Lower leg skin (tissue), 4 donors: Measurements from ENCODE around the gene GPATCH4. TPM values are rescaled to one million over a fixed set of nuclear protein-coding genes. Genes with fewer than 3 reads are reported as not detected.
"Not testable (repeated sequence)": the region's sequence is repeated elsewhere in the genome, so short reads cannot be mapped to it uniquely, and the experiment has no call there.

Experiments
- DNase-seq, 2 donors: peaks; one replicate each; pipeline ENCODE4 v3.0.0-alpha.2; 2019; ENCODE audit warnings: low spot score in 2 of 2
- H3K4me3 ChIP-seq: fragments of 200-600 bp; sonication (generic); 2 replicates; pipeline ENCODE4 v1.5.1; 2017; ENCODE audit warnings: mild to moderate bottlenecking, low read depth; ENCODE audit not compliant: poor library complexity, severe bottlenecking
- CTCF ChIP-seq, 3 donors: fragments of 450-650 bp; IDR thresholded peaks; one replicate each; pipeline ENCODE4 v1.5.1; 2016; ENCODE audit warnings: antibody characterized with exemption in 3 of 3, mild to moderate bottlenecking in 3 of 3, moderate library complexity in 2 of 3
- POLR2A ChIP-seq, 2 donors: fragments of 450-650 bp; IDR thresholded peaks; one replicate each; pipeline ENCODE4 v1.6.1; 2016 to 2017; ENCODE audit warnings: antibody characterized with exemption in 2 of 2, mild to moderate bottlenecking in 1 of 2, moderate library complexity in 1 of 2
- WGBS, 2 donors: methylation state at CpG; one replicate each; pipeline ENCODE4 v1.1.5; 2018; 5-methylcytosine and 5-hydroxymethylcytosine counted together
- intact Hi-C: fragments of 100-400 bp; cut with DNase I; formaldehyde crosslinking; loops from one replicate; pipeline ENCODE4 v1.15.0; 2023; ENCODE audit warnings: low total_unique reads
- total RNA-seq, 4 donors: library from RNA; depleted of rRNA; stranded (reverse); fragments of >200 nt; gene quantifications; one replicate each; pipeline ENCODE4 v1.1.0, GENCODE V29; 2016

The GPATCH4 gene
- total RNA-seq, 4 donors from 2014 or later, result 10.0 to 18.5 (median 13.9) TPM

- DNase-seq, result no peak
- WGBS, 2 donors, result 49 to 62% methylated on average over 3 of the region's 3 CpGs
- TF ChIP-seq CTCF (IDR thresholded peaks at IDR 0.05), result no peak
- no peak for TF ChIP-seq POLR2A (IDR thresholded peaks at IDR 0.05)
- H3K4me3 ChIP-seq, result no peak overlapping the region
- intact Hi-C loops, result no loop called here
These were observed 31.1 kb upstream of the GPATCH4 start for GRCh38 chr1:156632355-156632754.

- WGBS, 2 donors, result 54 to 60% methylated on average over 9 of the region's 9 CpGs
- H3K4me3 ChIP-seq, DNase-seq, intact Hi-C loops: not testable (repeated sequence)
These were observed 29.9 kb upstream of the GPATCH4 start for GRCh38 chr1:156631152-156631551.

- intact Hi-C loops, result no loop called here
- no peak for DNase-seq
- H3K4me3 ChIP-seq, result no peak overlapping the region
- TF ChIP-seq CTCF (IDR thresholded peaks at IDR 0.05) (no peak), POLR2A (IDR thresholded peaks at IDR 0.05) (no peak)
- WGBS, 2 donors, result 81 to 84% methylated on average over 8 of the region's 8 CpGs
These were observed 28.7 kb upstream of the GPATCH4 start for GRCh38 chr1:156629823-156630449.

DNA sequence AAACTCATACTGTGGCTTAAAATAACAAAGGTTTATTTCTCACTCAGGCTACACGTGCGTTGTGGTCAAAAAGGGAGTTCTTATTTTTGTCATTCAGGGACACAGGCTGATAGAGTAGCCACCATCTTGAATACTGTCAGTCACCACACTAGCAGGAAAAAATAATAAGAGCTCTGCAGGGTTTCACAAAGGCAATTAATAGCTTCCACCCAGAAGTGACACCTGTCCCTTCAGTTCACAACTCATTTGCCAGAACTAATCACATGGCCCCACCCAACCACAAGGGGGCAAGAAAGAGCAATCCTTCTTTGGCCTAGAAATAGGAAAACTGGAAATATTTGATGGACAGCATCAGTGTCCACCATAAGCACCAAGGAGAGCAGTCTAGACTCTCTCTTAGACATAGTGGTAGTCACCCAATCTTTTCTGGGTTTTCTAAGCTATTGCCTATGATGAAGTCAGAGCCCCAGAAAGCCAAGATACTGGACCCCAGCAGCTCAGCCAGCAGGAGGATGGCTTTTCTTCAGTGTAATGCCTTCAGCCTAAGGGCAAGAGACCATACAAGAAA is 26.1 kb upstream of the GPATCH4 start:
- TF ChIP-seq CTCF (IDR thresholded peaks at IDR 0.05) (no peak), POLR2A (IDR thresholded peaks at IDR 0.05) (no peak)
- H3K4me3 ChIP-seq, result no peak overlapping the region
- no peak for DNase-seq
- 71 to 74% methylated on average over 2 of the region's 2 CpGs for WGBS, 2 donors
- intact Hi-C loops, result no loop called here

GRCh38 chr1:156626079-156626438 is 24.8 kb upstream of the GPATCH4 start:
- no peak for DNase-seq
- 46 to 47% methylated on average over 4 of the region's 4 CpGs for WGBS, 2 donors
- H3K4me3 ChIP-seq, result no peak overlapping the region
- intact Hi-C loops, result no loop called here
- TF ChIP-seq CTCF (IDR thresholded peaks at IDR 0.05) (no peak), POLR2A (IDR thresholded peaks at IDR 0.05) (no peak)

DNA sequence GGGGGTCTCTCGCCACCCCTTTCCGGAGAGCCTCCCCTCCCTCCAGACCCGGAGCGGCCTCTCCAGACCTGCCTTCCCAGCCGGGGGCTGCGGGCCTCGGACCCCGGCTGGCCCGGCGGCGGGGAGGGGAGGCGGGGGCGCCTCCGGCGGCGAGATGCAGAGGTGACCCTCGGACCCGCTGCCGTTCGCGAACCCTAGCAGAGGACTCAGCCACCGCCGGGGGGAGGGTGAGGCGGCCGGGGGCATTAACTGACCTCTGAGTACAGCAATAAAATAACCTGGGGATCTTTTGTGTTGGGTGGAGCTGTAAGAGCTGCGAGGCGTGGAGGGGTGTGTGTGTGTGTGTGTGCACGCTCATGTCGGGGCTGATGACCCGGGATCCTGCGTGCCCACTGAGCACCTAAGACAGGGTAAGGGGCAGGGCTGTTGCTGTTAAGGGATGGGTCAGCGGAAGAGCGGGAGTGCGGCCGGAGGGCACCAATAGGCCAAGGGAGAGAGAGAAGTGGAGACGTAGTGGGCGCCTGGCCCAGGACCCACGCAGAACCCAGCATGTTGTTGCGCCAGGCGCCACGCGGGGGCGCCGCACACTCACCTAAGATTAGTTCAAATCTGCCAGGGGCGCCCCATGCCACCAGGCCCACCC is 24.3 kb upstream of the GPATCH4 start:
- peak in 1 of 2 donors; percentile 90 for DNase-seq
- TF ChIP-seq POLR2A (IDR thresholded peaks at IDR 0.05) (no peak), CTCF (IDR thresholded peaks at IDR 0.05) (peak in 1 of 3 donors; percentile 43)
- WGBS, 2 donors, result 0 to 2% methylated on average over 24 to 44 of the region's 45 CpGs
- intact Hi-C loops, result no loop called here
- H3K4me3 ChIP-seq, result peak overlapping the region; percentile 16
